ENCODE results near the gene KANK4. TPM values are rescaled to one million over a fixed set of nuclear protein-coding genes. Genes with fewer than 3 reads are reported as not detected.

Gene KANK4
- total and polyA plus RNA-seq, 2 donors (not counting 1 experiment from before 2014, with no cell fraction given) = not detected

- H3K36me3 ChIP-seq (replicated peaks in 1 of 2; ENCODE audit: control extremely low read depth in 1 of 2, control insufficient read depth in 1 of 2, extremely low read depth in 1 of 2, insufficient read depth in 2 of 2, low read length in 1 of 2) = no peaks in the 10 kb centered on the region
- CTCF ChIA-PET = no interaction called here
- ATAC-seq (ENCODE audit: low read depth) (no peak), DNase-seq (no peak)
- WGBS (ENCODE audit: insufficient coverage) = 78% methylated on average over 6 of the region's 8 CpGs
- POLR2A ChIA-PET = no interaction called here
- intact Hi-C loops (cut with micrococcal nuclease) = no loop called here
- peaks cover 0 to 6% (median 0%) of the 10 kb centered on the region in 4 experiments for H3K27me3 ChIP-seq (replicated peaks in 1 of 4; ENCODE audit: control extremely low read depth in 1 of 4, control insufficient read depth in 3 of 4, insufficient read depth in 4 of 4, low read length in 3 of 4)
- TF ChIP-seq EZH2 (IDR thresholded peaks at IDR 0.05; ENCODE audit: borderline replicate concordance, insufficient read depth, low read depth, low read length, poor library complexity, severe bottlenecking) (no peak), CTCF (IDR thresholded peaks at IDR 0.05) (no peak)
- no peaks in the 10 kb centered on the region for H3K4me1 Mint-ChIP-seq
- no peaks in the 10 kb centered on the region for H3K4me1 ChIP-seq (ENCODE audit: control insufficient read depth in 2 of 2, insufficient read depth in 2 of 2, low read length in 2 of 2)
- H3K27me3 Mint-ChIP-seq = peaks cover 13% of the 10 kb centered on the region
- no peak overlapping the region for H3K4me2 ChIP-seq (replicated peaks; ENCODE audit: low read depth, low read length, poor library complexity, severe bottlenecking)
- no peak overlapping the region for H3K27ac ChIP-seq (ENCODE audit: low read length in 2 of 2)
- no peaks in the 10 kb centered on the region for H4K20me1 ChIP-seq (ENCODE audit: control insufficient read depth, insufficient read depth, low read length, poor library complexity, severe bottlenecking)
- H3K9ac ChIP-seq (ENCODE audit: low read length) = no peak overlapping the region
- H3K9me3 Mint-ChIP-seq (ENCODE audit: insufficient read depth) = no peaks in the 10 kb centered on the region
- H3K79me2 ChIP-seq (ENCODE audit: control insufficient read depth, insufficient read depth, low read length) = no peaks in the 10 kb centered on the region
- H3K9me3 ChIP-seq (ENCODE audit: control extremely low read depth in 1 of 3, control insufficient read depth in 2 of 3, insufficient read depth in 1 of 3, low read length in 2 of 3) = no peaks in the 10 kb centered on the region
- no peak overlapping the region for H3K4me3 ChIP-seq (ENCODE audit: control extremely low read depth in 1 of 5, extremely low read depth in 1 of 5, insufficient read depth in 1 of 5, low read depth in 2 of 5, low read length in 4 of 5)
- H3K27ac Mint-ChIP-seq = no peak overlapping the region
- no peak overlapping the region for H3K4me3 Mint-ChIP-seq
- H2AFZ ChIP-seq (ENCODE audit: insufficient read depth, low read depth, low read length, poor library complexity, severe bottlenecking) = no peak overlapping the region
Measured at GRCh38 chr1:62301726-62302390, 17.4 kb downstream of the KANK4 start.

GRCh38 chr1:62299426-62300200 lies 19.6 kb downstream of the KANK4 start:
- Histone ChIP-seq H3K9me3 (ENCODE audit: control extremely low read depth in 1 of 3, control insufficient read depth in 2 of 3, insufficient read depth in 1 of 3, low read length in 2 of 3) (no peaks in the 10 kb centered on the region), H3K27me3 (replicated peaks in 1 of 4; ENCODE audit: control extremely low read depth in 1 of 4, control insufficient read depth in 3 of 4, insufficient read depth in 4 of 4, low read length in 3 of 4) (peaks cover 0 to 8% (median 2%) of the 10 kb centered on the region in 4 experiments), H3K79me2 (ENCODE audit: control insufficient read depth, insufficient read depth, low read length) (no peaks in the 10 kb centered on the region), H3K36me3 (replicated peaks in 1 of 2; ENCODE audit: control extremely low read depth in 1 of 2, control insufficient read depth in 1 of 2, extremely low read depth in 1 of 2, insufficient read depth in 2 of 2, low read length in 1 of 2) (no peaks in the 10 kb centered on the region), H3K27ac (ENCODE audit: low read length in 2 of 2) (no peak overlapping the region), H3K4me3 (ENCODE audit: control extremely low read depth in 1 of 5, extremely low read depth in 1 of 5, insufficient read depth in 1 of 5, low read depth in 2 of 5, low read length in 4 of 5) (no peak overlapping the region), H3K4me1 (ENCODE audit: control insufficient read depth in 2 of 2, insufficient read depth in 2 of 2, low read length in 2 of 2) (no peaks in the 10 kb centered on the region), H4K20me1 (ENCODE audit: control insufficient read depth, insufficient read depth, low read length, poor library complexity, severe bottlenecking) (no peaks in the 10 kb centered on the region), H3K4me2 (replicated peaks; ENCODE audit: low read depth, low read length, poor library complexity, severe bottlenecking) (no peak overlapping the region), H2AFZ (ENCODE audit: insufficient read depth, low read depth, low read length, poor library complexity, severe bottlenecking) (no peak overlapping the region), H3K9ac (ENCODE audit: low read length) (no peak overlapping the region)
- Mint-ChIP-seq H3K4me3 (no peak overlapping the region), H3K27me3 (peaks cover 21% of the 10 kb centered on the region), H3K4me1 (no peaks in the 10 kb centered on the region), H3K9me3 (ENCODE audit: insufficient read depth) (no peaks in the 10 kb centered on the region), H3K27ac (no peak overlapping the region)
- WGBS (ENCODE audit: insufficient coverage) = 73% methylated on average over 7 of the region's 8 CpGs
- TF ChIP-seq CTCF (IDR thresholded peaks at IDR 0.05) = no peak
- no peak for TF ChIP-seq EZH2 (IDR thresholded peaks at IDR 0.05; ENCODE audit: borderline replicate concordance, insufficient read depth, low read depth, low read length, poor library complexity, severe bottlenecking)
- ChIA-PET POLR2A (no interaction called here), CTCF (no interaction called here)
- ATAC-seq (ENCODE audit: low read depth) (no peak), DNase-seq (no peak)
- intact Hi-C loops (cut with micrococcal nuclease) = no loop called here

Data from B cell (primary cell).